Measurements from ENCODE around the gene MSI2.

- TF ChIP-seq CREB1 (IDR thresholded peaks at IDR 0.05; ENCODE audit: low read depth) = no peak
- no peak for TF ChIP-seq FOXM1 (IDR thresholded peaks at IDR 0.05; ENCODE audit: borderline replicate concordance, low read depth)
- no peak for TF ChIP-seq RAD21 (IDR thresholded peaks at IDR 0.05; ENCODE audit: low read depth)
- TF ChIP-seq NFIC (IDR thresholded peaks at IDR 0.05) = no peak
- TF ChIP-seq TCF12 (IDR thresholded peaks at IDR 0.05; ENCODE audit: low read depth) = no peak
- no peak for TF ChIP-seq USF1 (IDR thresholded peaks at IDR 0.05)
Observed at GRCh38 chr17:57493625-57494024, 237.3 kb downstream of the MSI2 start.

All from Ishikawa (cell line).